Sigmoid colon (tissue), 7 donors: Measurements from ENCODE around the gene DUSP7. TPM values are rescaled to one million over a fixed set of nuclear protein-coding genes. Genes with fewer than 3 reads are reported as not detected.
A peak's percentile ranks its signal among the peaks of the same experiment; 100 is the strongest.

Experiments used
- DNase-seq: peaks from one replicate; pipeline ENCODE4 v3.0.0-alpha.2; 2019
- H3K27ac ChIP-seq, 4 donors: fragments of 200-600 bp; sonication (generic); one replicate each; pipeline ENCODE4 v1.5.1; 2016 to 2019; ENCODE audit warnings: mild to moderate bottlenecking in 1 of 4
- H3K27me3 ChIP-seq, 3 donors: fragments of 200-600 bp; sonication (generic); one replicate each; pipeline ENCODE4 v1.5.1; 2019; ENCODE audit warnings: mild to moderate bottlenecking in 1 of 3
- H3K36me3 ChIP-seq, 4 donors: fragments of 200-600 bp; sonication (generic); one replicate each; pipeline ENCODE4 v1.5.1; 2016 to 2019
- H3K4me1 ChIP-seq, 4 donors: fragments of 200-600 bp; sonication (generic); one replicate each; pipeline ENCODE4 v1.5.1; 2017 to 2019
- H3K4me3 ChIP-seq, 4 donors: fragments of 200-600 bp; sonication (generic); one replicate each; pipeline ENCODE4 v1.5.1; 2017 to 2019; ENCODE audit warnings: mild to moderate bottlenecking in 2 of 4, moderate library complexity in 1 of 4
- H3K9me3 ChIP-seq, 4 donors: fragments of 200-600 bp in 3 of 4; sonication (generic) in 3 of 4; one replicate each; pipeline versions ENCODE4 v1.5.1 to v1.6.1; 2013 to 2019
- CTCF ChIP-seq, 4 experiments: fragments of 450-650 bp in 3 of 4; fragments of 200-600 bp in 1 of 4; IDR thresholded peaks; one replicate each; pipeline ENCODE4 v1.5.1; 2016 to 2019; ENCODE audit warnings: antibody characterized with exemption in 4 of 4, mild to moderate bottlenecking in 3 of 4, moderate library complexity in 2 of 4
- EP300 ChIP-seq, 4 donors: sonication (generic); formaldehyde crosslinking; IDR thresholded peaks; one replicate each; pipeline ENCODE4 v1.6.1; 2017; ENCODE audit warnings: antibody characterized with exemption in 4 of 4
- POLR2A ChIP-seq, 2 donors: fragments of 450-650 bp; IDR thresholded peaks; one replicate each; pipeline ENCODE4 v1.6.1; 2016; ENCODE audit warnings: antibody characterized with exemption in 2 of 2, mild to moderate bottlenecking in 2 of 2, moderate library complexity in 2 of 2
- POLR2AphosphoS5 ChIP-seq, 4 donors: sonication (generic); formaldehyde crosslinking; IDR thresholded peaks; one replicate each; pipeline ENCODE4 v1.6.1; 2017; ENCODE audit warnings: antibody characterized with exemption in 4 of 4
- WGBS, 2 donors: extraction: QIAGEN DNeasy Blood & Tissue Kit; methylation state at CpG; one replicate each; pipeline ENCODE4 v1.1.7; 2013; 5-methylcytosine and 5-hydroxymethylcytosine counted together
- intact Hi-C: fragments of 100-400 bp; cut with DNase I; formaldehyde crosslinking; loops from one replicate; pipeline ENCODE4 v1.15.1; 2023
- polyA plus RNA-seq, 3 donors: library from polyadenylated mRNA; stranded (reverse); fragments of 200-250 nt; gene quantifications; one replicate each; pipeline ENCODE4 v1.2.3, GENCODE V29; 2013
- total RNA-seq, 4 donors: library from RNA; depleted of rRNA; stranded (reverse); fragments of >200 nt; gene quantifications; one replicate each; pipeline ENCODE4 v1.1.0, GENCODE V29; 2016
- donor health status: healthy with polysubstance abuse.
- donor health status: Bipolar disorder and iron deficiency.
- donor health status: healthy.

DUSP7 gene
- total and polyA plus RNA-seq, 7 donors = 3.0 to 7.6 (median 6.8) TPM

GRCh38 chr3:52082951-52083350, 26.6 kb upstream of the DUSP7 start:
- H3K36me3 ChIP-seq = no peaks in the 10 kb centered on the region
- DNase-seq = no peak
- no peaks in the 10 kb centered on the region for H3K9me3 ChIP-seq
- intact Hi-C loops = no loop called here
- no peak overlapping the region for H3K27ac ChIP-seq
- WGBS, 2 donors = 90 to 93% methylated on average over 8 of the region's 8 CpGs
- no peak overlapping the region for H3K4me3 ChIP-seq
- H3K4me1 ChIP-seq = peaks cover 0 to 3% (median 2%) of the 10 kb centered on the region in 4 donors
- TF ChIP-seq POLR2AphosphoS5 (IDR thresholded peaks at IDR 0.05) (no peak), CTCF (IDR thresholded peaks at IDR 0.05) (no peak), EP300 (IDR thresholded peaks at IDR 0.05) (no peak), POLR2A (IDR thresholded peaks at IDR 0.05) (no peak)
- no peaks in the 10 kb centered on the region for H3K27me3 ChIP-seq

- Histone ChIP-seq H3K36me3 (no peaks in the 10 kb centered on the region), H3K4me1 (peaks cover 0 to 18% (median 13%) of the 10 kb centered on the region in 4 donors), H3K9me3 (no peaks in the 10 kb centered on the region), H3K27ac (no peak overlapping the region), H3K27me3 (no peaks in the 10 kb centered on the region), H3K4me3 (no peak overlapping the region)
- intact Hi-C loops = no loop called here
- 59 to 81% methylated on average over 21 of the region's 21 CpGs for WGBS, 2 donors
- DNase-seq = no peak
- no peak for TF ChIP-seq EP300 (IDR thresholded peaks at IDR 0.05)
- TF ChIP-seq POLR2AphosphoS5 (IDR thresholded peaks at IDR 0.05) = no peak
These were observed 24.7 kb upstream of the DUSP7 start for GRCh38 chr3:52080830-52081719.

- no peak for DNase-seq
- Histone ChIP-seq H3K27me3 (no peaks in the 10 kb centered on the region), H3K27ac (no peak overlapping the region), H3K4me3 (no peak overlapping the region), H3K4me1 (peaks cover 0 to 18% (median 13%) of the 10 kb centered on the region in 4 donors), H3K9me3 (no peaks in the 10 kb centered on the region), H3K36me3 (no peaks in the 10 kb centered on the region)
- no peak for TF ChIP-seq EP300 (IDR thresholded peaks at IDR 0.05)
- no peak for TF ChIP-seq CTCF (IDR thresholded peaks at IDR 0.05)
- TF ChIP-seq POLR2A (IDR thresholded peaks at IDR 0.05) = no peak
- no peak for TF ChIP-seq POLR2AphosphoS5 (IDR thresholded peaks at IDR 0.05)
- WGBS, 2 donors = 97 to 98% methylated on average over 5 of the region's 5 CpGs
- intact Hi-C loops = no loop called here
These were observed 23.6 kb upstream of the DUSP7 start for GRCh38 chr3:52079958-52080357.

GRCh38 chr3:52078781-52079560, 22.6 kb upstream of the DUSP7 start:
- Histone ChIP-seq H3K27ac (no peak overlapping the region), H3K36me3 (no peaks in the 10 kb centered on the region), H3K27me3 (no peaks in the 10 kb centered on the region), H3K4me1 (peaks cover 0 to 18% (median 13%) of the 10 kb centered on the region in 4 donors), H3K4me3 (no peak overlapping the region), H3K9me3 (no peaks in the 10 kb centered on the region)
- DNase-seq = no peak
- no peak for TF ChIP-seq POLR2AphosphoS5 (IDR thresholded peaks at IDR 0.05)
- TF ChIP-seq EP300 (IDR thresholded peaks at IDR 0.05) = no peak
- TF ChIP-seq CTCF (IDR thresholded peaks at IDR 0.05) = no peak
- TF ChIP-seq POLR2A (IDR thresholded peaks at IDR 0.05) = no peak
- 96 to 97% methylated on average over 19 of the region's 19 CpGs for WGBS, 2 donors
- intact Hi-C loops = no loop called here

GRCh38 chr3:52077925-52078324, 21.6 kb upstream of the DUSP7 start:
- no peak for TF ChIP-seq POLR2A (IDR thresholded peaks at IDR 0.05)
- no peak for TF ChIP-seq POLR2AphosphoS5 (IDR thresholded peaks at IDR 0.05)
- TF ChIP-seq CTCF (IDR thresholded peaks at IDR 0.05) = no peak
- TF ChIP-seq EP300 (IDR thresholded peaks at IDR 0.05) = no peak
- no peaks in the 10 kb centered on the region for H3K9me3 ChIP-seq
- DNase-seq = no peak
- intact Hi-C loops = no loop called here
- peaks cover 0 to 18% (median 13%) of the 10 kb centered on the region in 4 donors for H3K4me1 ChIP-seq
- peak overlapping the region; percentile 44 to 64 (median 57) for H3K27ac ChIP-seq
- H3K27me3 ChIP-seq = no peaks in the 10 kb centered on the region
- H3K36me3 ChIP-seq = no peaks in the 10 kb centered on the region
- no peak overlapping the region for H3K4me3 ChIP-seq
- 50 to 70% methylated on average over 3 of the region's 3 CpGs for WGBS, 2 donors
